Ammon's horn (tissue), 1 donor: ENCODE data around the gene FANCC.
A peak's percentile ranks its signal among the peaks of the same experiment; 100 is the strongest.

Experiments
- DNase-seq: peaks from one replicate; pipeline ENCODE4 v3.0.0-alpha.2; 2016; ENCODE audit warnings: low spot score

FANCC gene

DNA sequence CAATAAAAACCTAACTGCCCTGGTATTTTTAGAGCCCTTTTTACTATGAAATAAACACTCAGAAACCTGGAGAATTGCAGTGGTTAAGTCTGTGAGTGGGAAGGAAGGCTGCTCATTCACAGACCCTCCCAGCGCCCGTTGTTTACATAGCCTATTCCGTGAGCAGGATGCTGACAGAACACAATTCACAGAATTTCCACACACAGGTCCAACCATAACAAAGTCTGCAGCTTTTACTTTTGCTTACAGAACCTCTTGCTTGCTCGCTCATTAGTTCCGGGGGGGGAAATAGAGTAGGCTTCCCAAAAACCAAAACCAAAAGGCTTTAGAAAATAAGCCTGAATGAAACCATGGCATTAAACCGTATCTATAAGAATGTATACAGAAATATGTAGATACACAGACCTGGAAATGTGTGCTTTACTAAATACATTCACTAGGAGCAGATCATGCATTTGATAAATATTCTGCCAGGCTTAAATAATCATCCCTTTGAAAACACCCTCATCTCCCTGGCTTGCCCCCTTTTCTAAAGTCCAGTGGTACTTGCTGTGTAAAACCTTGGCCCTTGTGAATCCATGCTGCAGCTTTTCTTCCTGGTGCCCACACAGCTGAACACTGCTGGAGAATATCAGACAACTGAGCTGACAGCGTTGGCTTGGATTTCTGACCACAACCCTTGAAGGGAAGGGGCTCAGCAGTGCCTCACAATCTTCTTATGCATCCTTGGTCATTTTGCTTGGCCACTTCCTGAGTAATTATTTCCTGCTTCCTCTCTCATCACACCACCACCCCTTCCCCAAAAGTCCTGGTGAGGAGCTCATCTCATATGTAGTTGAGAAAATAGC is 128.0 kb downstream of the FANCC start:
- DNase-seq, result no peak

DNA sequence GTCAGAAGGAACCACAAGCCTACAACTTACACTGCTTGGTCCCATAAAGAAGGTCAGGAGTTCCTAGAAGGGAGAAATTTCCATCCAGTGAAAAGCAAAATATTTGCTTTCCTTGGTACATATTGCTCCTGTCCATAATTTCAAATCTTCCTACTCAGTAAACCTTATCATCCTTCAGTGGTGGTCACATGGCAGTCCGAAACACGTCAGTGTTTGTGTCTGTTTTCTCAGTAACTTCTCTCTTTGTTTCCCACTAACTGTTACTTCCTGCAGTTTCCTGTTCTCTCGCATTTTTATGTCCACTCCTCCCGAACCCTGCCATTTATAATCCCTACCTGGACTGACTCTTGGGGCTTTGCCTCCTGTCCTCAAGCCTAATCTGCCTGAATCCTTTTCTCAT is 129.1 kb downstream of the FANCC start:
- no peak for DNase-seq

DNA sequence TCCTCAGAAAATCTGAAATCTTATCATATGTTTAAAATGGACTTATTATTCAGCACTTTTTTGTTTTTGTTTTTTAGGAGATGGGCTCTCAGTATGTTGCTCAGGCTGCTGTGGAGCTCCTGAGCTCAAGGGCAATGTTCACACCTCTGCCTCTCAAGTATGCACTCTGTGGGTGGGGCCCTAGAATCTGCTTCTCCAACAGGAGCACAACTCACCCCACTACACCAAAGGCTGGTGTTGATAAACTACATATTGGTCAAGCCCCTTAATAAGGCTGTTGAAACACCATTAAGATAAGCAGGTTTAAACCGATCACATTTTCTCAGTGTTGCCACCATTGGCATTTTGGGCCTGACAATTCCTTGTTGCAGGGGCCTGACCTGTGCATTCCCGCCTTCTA is 131.6 kb downstream of the FANCC start:
- no peak for DNase-seq

DNA sequence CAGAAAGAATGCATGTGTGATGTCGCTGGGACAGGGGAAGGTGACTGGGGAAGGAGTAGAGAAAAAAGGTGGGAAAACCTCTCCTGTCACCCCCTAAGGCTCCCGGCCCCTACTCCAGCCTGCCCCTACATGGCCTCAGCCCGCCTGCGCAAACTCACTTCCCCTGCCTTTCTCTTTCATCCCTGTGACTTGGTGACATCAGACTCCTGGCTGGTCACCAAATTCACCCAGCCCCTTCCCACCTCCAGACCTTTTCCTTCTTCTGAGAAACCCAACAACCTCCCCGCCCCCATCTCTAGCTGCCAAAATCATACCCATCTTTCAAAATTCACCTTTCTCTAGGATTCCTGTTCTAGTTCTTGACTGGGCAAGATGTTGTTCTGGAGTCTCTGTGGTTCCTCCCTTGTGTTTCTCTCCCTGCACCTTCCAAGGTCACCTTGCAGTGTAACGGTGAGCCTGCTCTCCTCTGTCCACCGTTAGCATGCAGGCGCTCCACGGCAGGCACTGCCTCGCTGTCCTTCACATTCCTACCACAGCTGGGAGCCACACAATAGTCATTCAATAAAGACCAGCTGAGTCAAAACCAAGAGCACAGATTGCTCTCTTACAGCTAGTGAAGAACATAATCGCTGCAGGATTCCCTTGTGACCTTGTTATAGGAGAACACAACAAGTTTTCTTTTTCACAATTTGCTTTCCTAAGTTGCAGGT is 134.5 kb downstream of the FANCC start:
- DNase-seq, result no peak

DNA sequence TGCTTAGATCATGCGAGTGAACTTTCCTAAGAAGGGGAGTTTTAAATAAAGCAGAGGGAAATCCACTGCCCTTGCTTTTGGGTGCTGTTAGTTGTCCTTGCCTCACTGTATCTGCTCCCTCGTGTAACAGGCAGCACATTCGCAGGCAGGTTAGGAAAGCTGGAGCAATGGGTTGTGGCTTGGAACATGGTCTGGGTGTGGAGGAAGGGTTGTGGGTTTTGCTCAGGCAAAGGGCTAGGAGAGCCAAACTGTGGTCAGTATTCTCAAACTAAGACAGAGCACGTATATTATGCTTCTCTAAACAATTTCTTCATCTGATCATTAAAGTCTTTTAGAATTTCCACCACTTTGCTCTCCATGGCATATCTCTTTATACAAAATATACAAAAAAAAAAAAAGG is 135.7 kb downstream of the FANCC start:
- DNase-seq, result no peak

DNA sequence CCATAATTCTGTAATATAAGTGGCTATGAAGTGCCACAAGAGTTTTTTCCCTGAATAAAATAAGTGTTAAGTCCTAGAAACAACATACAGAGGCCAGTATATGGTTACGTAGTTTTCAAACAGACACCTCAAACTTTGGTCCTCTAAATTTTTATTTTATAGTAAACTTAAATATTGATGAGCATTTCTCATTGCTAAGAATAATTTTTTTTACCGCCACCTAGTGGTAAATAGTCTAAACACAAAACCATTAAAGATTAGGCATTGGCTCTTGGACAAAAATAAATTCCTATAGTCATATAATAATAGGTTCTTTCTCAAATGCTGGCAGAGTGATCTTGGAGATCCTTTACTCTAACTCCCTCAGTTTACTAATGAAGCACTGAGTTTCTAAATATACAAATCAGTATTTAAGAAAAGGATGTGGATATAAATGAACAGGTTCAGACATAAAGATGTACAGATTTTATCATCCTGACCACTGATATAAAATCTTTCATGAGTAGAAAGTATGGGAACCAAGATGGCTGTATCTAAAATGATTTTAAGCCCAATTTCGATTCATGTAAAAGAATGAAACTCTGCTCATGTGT is 136.2 kb downstream of the FANCC start:
- no peak for DNase-seq

DNA sequence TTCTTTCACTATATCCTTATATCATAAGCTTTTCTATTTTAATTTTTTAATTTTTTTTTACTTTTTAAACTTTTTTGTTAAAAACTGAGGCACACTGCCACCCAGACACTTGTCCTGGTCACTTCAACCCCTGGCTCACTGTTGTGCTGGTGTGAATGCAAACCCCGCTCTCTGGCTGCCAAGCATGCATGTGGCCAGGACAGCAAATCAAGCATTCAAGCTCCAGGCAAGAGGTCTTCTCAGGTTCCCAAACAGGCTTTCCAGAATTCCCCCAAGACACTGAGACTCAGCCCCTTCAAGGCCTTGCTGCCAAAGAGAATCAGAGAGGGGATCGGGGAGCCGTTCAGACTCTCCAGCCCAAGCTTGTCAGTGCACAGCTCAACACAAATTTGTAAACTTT is 139.9 kb downstream of the FANCC start:
- no peak for DNase-seq

DNA sequence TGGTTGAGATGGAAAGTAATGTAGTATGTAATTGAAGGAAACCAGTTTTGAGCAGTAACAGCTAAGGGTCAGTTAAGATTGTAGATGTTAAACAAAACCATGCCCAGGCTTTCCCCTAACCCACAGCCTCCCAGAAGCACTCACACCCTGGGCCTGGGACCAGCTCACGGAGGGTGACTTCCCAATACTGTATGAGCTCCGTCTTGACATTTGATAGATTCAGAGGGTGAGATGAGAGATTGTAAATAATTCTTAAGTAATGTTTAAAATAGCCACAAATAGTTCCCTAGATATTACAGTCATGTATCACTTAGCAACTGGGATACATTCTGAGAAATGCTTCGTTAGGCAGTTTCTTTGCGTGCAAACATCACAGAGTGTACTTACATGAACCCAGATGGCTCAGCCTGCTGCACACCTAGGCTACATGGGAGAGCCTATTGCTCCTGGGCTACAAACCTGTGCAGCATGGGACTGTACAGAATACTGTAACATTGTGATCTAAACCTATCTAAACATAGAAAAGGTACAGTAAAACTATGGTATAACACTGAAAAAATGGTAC is 140.7 kb downstream of the FANCC start:
- no peak for DNase-seq

DNA sequence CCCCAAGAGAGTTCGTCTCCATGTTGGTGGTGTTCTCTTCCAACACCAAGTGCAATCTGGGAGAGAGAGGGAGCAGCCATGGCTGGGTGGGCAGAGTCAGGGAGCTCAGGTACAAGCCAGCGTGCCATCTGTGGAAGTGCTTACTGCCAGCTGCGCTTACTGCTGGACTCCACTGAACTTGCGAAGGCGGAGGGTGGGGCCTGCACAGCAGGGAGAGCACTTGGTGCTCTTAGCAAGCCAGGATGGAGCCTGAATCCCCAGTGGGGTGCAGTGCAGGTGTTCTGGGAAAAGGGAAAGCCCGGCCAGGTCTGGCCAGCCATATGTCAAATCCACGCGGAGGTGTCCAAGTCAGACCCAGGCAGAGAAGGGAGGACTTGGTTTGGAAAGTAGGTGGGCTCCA is 142.0 kb downstream of the FANCC start:
- DNase-seq, result no peak

DNA sequence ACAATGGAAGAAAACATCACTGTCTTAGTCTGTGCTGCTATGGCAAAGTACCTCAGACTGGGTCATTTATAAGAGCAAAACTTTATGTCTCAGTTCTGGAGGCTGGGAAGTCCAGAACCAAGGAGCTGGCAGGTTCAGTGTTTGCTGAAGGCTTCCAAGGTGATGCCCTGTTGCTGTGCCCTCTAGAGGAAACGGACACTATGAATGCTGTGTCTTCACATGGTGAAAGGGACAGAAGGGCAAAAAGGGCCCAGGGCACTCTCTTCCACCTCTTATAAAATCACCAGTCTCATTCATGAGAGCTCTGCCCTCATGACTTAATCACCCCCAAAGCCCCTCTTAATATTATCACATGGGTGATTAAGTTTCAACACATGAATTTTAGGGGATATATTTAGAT is 143.5 kb downstream of the FANCC start:
- no peak for DNase-seq

DNA sequence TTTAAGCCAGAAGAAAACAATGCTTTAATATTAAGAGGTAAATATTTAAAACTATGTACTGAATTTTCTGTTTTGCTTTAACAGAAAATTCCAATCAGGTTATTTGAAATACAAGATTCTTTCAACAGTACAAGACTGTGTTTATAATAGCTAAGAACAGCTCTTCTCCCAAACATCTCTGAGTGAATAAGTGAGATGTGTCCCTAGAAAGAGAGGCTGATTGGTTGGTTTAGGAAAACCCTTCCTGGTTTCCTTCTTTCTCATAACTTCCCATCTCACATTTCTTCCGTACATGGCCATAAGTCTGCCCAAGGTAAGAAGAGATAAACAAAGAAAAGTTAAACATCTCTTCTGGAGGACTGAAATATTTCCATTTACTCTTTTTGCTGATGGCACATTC is 145.9 kb downstream of the FANCC start:
- DNase-seq, result no peak

DNA sequence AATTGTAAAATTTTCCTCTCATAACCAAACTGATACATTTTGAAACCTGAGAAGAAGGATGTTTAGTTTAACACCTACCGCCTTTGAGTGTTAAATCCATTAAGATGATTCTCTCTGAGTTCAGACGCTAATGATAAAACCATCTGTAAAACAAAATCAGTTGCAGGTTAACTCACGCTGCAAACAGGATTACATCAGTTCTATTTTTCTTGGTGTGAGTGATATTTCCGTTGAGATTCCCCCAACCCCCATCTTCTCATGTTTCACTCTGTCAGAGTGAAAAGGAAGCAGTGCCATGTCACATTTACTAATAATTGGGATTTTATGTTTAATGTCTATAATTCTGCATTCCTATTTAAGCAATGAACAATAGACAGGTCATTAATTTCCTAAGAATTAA is 146.5 kb downstream of the FANCC start:
- DNase-seq, result no peak

DNA sequence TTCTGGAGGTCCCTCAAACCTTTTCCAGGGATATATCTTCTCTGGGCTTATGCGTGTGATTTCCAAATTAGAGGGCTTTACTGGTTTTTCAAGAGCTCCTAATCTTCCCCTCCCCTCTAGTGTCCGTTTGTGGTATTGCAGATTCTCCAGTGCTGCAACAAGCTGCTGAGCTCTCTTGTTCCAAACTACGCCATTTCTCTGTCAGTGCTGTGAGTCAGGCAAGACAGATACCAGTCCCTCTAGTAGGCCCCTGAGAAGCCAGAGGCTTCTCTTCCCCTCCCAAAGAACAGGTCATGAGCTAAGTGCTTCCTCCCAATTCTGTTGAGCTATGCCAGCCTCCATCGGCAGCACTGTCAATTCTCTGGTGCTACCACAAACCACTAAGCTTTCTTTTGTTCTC is 149.5 kb downstream of the FANCC start:
- peak; percentile 21 for DNase-seq

DNA sequence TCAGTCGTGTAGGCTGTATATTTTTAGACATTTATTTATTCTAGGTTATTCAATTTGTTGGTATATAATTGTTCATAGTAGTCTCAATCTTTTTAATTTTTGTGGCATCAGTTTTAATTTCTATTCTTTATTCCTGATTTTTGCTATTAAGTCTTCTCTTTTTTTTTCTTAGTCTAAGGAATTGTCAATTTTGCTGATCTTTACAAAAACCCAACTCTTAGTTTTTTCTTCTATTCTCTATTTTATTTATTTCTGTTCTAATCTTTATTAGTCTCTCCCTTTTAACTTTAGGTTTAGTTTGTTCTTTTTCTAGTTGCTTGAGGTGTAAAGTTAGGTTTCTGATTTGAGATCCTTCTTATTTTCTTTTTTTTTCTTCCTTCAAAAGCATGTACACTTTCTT is 152.5 kb downstream of the FANCC start:
- no peak for DNase-seq

DNA sequence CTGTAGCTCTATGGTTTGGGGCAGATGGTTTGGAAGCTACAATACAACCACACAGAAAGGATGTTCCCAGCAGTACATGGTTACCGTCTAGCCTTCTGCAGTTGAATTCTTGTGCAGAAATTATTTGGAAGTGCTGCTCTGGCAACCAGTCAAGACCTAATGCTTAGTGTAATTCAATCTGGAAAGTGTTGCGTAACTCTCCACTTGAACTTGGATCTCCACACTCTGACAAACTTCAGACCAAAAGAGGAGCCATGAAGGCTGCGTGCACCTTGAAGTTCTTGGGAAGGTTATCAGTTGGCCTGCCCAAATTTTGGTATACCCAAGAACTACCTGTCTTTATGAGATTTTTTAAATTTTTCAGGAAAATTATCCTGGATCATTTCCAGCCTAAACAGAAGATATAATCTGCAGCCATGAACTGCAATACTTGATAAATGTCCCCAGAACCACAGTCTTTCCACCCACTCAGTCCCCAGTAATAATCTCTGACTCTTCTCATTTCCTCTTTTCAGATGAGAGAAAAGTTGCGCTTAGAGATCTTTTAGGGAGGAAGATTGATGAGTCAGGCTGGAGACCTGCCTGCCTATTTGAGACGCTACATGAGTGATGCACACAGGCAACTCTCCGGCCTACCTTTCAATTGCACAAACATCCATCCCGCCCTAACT is 159.9 kb downstream of the FANCC start:
- DNase-seq, result peak; percentile 63

DNA sequence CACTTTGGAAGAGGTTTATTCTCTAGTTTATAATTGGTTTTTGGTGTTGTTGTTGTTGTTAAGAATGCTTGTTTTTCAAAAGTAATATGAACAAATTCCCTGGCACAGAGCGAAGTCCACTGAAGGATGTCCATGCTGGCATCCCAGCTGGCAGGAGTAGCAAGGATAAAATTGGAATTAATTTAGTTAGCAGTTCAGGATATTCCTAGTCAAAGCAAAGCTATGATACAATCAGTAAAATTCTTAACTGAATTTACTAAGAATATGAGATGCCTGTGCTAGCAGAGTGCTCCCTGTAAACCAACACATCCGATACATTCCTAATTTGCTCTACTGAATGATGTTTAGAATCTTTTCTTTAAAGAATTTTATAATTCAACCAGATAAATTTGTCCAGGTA is 161.4 kb downstream of the FANCC start:
- DNase-seq, result no peak

DNA sequence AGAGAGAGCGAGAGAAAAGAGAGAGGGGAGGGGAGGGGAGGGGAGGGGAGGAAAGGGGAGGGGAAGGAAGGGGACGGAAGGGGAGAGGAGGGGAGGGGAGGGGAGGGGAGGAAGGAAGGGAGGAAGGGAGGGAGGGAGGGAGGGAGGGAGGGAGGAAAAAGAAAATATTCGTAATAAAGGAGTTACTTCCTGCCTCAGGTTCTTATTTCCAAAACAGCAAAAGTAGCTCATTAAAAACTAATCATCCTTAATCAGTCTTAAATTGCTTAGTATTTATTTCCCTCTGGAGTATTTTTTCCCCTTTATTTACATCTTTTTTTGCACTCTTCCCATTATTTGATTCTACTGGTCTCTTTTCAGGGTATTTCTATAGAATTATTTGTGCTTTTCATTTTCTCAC is 162.3 kb downstream of the FANCC start:
- DNase-seq, result no peak

DNA sequence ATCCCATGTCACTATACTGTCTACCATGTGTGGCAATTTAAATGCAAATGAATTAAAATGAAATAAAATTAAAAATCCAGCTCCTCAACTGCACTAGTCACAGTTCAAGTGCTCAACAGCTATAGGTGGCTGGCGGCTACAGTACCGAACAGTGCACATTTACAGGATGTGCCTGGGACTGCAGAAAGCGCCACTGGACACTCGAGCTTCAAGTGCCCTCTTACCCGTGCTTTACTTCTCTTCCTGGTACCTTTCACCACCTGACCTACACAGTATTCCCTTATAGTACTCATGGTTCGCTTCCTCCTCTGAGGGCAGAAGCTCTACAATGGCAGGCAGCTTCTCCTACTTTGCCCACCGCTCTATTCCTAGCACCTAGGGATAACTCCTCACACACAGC is 166.6 kb downstream of the FANCC start:
- no peak for DNase-seq

DNA sequence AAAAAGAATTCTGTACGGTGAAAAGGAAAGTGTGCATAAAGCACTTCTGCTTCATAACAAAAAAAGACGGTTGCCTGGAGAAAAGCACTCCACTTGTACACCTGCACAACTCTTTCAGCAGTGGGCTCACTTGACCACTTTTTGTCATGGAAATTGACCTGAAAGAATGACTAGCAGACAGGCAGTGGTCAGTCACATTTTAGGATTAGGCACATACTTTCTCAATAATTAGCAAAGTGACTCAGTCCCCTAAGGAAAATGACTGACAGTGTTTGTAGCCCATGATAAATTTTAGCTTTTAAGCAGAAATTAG is 169.3 kb downstream of the FANCC start:
- no peak for DNase-seq

DNA sequence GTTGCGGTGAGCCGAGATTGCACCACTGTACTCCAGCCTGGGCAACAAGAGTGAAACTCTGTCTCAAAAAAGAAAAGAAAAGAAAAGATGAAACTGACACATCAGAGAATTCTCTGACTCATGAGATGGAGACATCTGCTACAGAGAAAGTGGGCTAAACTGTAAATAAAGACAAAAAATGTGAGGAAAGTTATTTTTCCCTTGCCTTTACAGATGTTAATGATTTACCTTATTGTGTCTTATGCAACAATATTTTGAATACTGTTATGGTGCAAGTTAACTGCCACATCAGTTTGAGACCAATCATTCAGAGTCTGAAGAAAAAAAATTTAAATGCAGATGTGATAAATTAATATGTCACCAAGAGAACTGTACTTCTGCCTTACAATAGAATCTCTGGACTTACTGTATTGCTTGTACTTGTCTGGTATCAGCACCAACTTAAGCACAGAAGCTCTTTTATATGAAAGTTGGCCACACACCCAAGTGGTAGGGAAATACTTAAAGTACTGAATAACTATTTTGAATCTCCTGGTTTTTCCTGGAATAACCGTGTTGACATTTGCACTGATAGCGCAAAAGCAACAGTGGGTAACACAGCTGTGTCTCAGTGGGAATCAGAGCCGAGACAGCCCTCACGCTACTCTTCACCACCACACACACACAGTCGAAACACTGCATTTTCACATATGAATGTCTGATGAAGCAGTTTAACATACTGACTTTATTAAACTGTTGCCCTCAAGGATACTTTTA is 169.9 kb downstream of the FANCC start:
- DNase-seq, result no peak

DNA sequence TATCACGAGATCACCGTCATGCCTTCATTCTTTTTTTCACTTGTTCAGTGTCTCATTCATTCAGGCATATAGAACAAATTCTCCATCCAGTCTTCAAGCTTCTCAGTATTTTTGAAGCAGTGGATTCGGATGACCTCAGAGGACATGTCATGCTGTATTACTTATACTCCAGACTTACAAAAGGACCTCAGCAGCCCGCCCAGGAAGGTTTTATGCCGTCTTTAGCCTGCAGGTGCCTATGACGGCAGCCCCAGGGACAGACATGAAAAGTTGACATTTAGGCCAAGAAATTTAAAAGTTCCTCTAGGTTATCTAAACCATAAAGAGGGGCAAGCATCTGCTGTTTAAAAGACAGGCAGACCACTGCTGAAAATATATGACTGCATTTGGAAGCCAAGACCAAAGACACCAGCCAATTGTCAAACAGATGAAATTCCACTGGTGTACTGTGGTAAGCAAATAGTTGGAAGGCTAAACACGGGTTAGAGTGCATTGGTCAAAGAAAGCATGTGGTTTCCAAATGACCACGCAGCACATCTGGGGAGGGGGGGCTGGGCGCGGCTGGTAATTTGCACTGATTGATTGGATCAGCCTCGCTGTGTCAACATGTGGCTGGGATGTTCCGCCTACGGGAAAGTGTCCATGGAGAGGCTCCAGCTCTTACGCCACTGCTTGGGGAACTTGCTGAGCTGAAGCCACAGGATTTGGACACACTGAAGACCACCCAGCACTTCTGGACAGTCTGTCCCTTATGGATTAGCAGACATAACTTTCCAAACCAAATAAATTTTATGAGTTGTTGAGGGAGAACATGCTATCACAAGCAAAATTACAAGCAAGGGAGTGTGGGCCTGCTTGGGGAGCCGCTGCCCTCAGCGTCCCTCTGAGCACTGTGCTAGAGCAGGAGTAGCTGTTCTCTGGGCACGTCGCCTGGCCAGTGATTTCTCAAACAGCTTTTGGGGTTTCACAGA is 173.6 kb downstream of the FANCC start:
- no peak for DNase-seq
